Measurements from ENCODE around the gene TIMP3. TPM values are rescaled to one million over a fixed set of nuclear protein-coding genes. Genes with fewer than 3 reads are reported as not detected.

Gene TIMP3
- total RNA-seq, 1 experiment from 2014 or later, result 12.3 TPM

GRCh38 chr22:32841175-32841574, 39.7 kb downstream of the TIMP3 start:
- TF ChIP-seq CTCF (IDR thresholded peaks at IDR 0.05; ENCODE audit: unreplicated experiment), result no peak
- CTCF ChIA-PET, result no interaction called here
- Mint-ChIP-seq H3K27me3 (ENCODE audit: unreplicated experiment) (peaks cover 41% of the 10 kb centered on the region), H3K36me3 (ENCODE audit: insufficient read depth, unreplicated experiment) (no peaks in the 10 kb centered on the region), H3K4me3 (ENCODE audit: low read depth, unreplicated experiment) (no peak overlapping the region), H3K4me1 (ENCODE audit: low read depth, unreplicated experiment) (no peaks in the 10 kb centered on the region), H3K27ac (ENCODE audit: unreplicated experiment) (no peak overlapping the region), H3K9me3 (ENCODE audit: low read depth, unreplicated experiment) (no peaks in the 10 kb centered on the region)
- BruUV-seq (replicated peaks), result no TSS peak
- DNase-seq, result no peak
- intact Hi-C loops (cut with micrococcal nuclease; ENCODE audit: unreplicated experiment), result no loop called here

DNA sequence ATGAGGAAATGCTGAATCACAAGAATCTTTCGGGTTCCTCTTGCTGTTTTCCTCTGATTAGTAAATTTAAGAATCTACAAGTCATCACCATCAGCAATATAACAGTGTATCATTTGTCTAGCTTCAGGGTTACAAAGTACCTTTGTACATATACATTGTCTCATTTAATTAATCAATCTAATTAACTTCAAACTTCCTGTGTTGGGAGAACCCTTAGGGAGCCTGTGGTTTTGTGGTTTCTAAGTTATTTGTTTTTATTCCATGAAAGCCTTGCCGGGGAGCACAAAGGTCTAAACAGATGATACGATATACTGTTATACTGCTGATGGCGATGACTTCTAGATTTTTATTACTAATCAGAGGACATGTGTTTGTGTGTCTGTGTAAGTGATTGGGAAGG, 41.0 kb downstream of the TIMP3 start:
- Mint-ChIP-seq H3K27ac (ENCODE audit: unreplicated experiment) (no peak overlapping the region), H3K4me3 (ENCODE audit: low read depth, unreplicated experiment) (no peak overlapping the region), H3K27me3 (ENCODE audit: unreplicated experiment) (peaks cover 47% of the 10 kb centered on the region), H3K4me1 (ENCODE audit: low read depth, unreplicated experiment) (no peaks in the 10 kb centered on the region), H3K36me3 (ENCODE audit: insufficient read depth, unreplicated experiment) (no peaks in the 10 kb centered on the region), H3K9me3 (ENCODE audit: low read depth, unreplicated experiment) (no peaks in the 10 kb centered on the region)
- no peak for DNase-seq
- CTCF ChIA-PET, result interaction anchor here (0.5 kb wide), 1 partner anchor 121 kb away, joined by 3 read pairs; no protein-coding TSS in a partner anchor
- no TSS peak for BruUV-seq (replicated peaks)
- intact Hi-C loops (cut with micrococcal nuclease; ENCODE audit: unreplicated experiment), result no loop called here
- TF ChIP-seq CTCF (IDR thresholded peaks at IDR 0.05; ENCODE audit: unreplicated experiment), result no peak

DNA sequence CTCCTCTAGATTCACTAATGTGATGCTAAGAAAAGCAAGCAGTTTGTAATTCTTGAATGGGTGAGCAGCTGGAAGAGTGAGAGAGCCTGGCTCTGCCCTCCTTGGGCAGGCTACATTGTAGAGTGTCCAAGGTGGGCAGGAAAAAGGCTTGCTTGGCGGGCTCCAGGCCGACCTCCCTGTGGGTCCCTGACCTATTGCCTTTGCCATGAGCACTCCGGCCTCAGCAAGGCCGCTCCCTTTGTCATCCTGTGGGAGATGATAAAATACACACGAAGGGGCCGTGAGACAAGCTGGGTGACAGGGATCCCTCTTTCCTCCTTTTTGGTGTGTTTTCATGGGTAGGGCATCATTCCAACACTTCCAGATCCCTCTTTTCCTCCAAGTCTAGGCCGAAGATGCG, 41.8 kb downstream of the TIMP3 start:
- CTCF ChIA-PET, result interaction anchor here (0.6 kb wide), 1 partner anchor 192 kb away, joined by 3 read pairs; no protein-coding TSS in a partner anchor
- no peak overlapping the region for H3K4me3 Mint-ChIP-seq (ENCODE audit: low read depth, unreplicated experiment)
- intact Hi-C loops (cut with micrococcal nuclease; ENCODE audit: unreplicated experiment), result no loop called here
- H3K27me3 Mint-ChIP-seq (ENCODE audit: unreplicated experiment), result peaks cover 53% of the 10 kb centered on the region
- no peaks in the 10 kb centered on the region for H3K36me3 Mint-ChIP-seq (ENCODE audit: insufficient read depth, unreplicated experiment)
- H3K27ac Mint-ChIP-seq (ENCODE audit: unreplicated experiment), result no peak overlapping the region
- H3K9me3 Mint-ChIP-seq (ENCODE audit: low read depth, unreplicated experiment), result no peaks in the 10 kb centered on the region
- no peak for TF ChIP-seq CTCF (IDR thresholded peaks at IDR 0.05; ENCODE audit: unreplicated experiment)
- H3K4me1 Mint-ChIP-seq (ENCODE audit: low read depth, unreplicated experiment), result no peaks in the 10 kb centered on the region
- no TSS peak for BruUV-seq (replicated peaks)
- DNase-seq, result no peak

DNA sequence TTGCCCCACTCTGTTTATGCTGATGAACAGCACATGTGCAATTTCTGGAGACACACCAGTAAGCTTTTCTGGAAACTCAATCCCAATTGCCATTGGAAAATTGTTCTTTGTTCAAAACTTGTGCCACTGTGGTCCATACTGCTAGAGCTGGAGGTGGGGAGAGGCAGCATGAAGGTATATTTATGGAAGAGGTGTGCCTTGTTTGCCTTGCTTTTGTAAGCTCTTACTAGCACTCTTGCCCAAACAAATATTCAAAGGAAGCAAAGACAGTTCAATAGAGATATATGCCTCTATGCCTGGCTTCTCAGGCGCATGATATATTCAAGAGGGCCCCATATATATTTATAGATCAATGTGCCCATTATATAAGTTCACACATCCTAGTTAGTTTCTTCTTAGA, 42.7 kb downstream of the TIMP3 start:
- CTCF ChIA-PET, result interaction anchor here (0.6 kb wide), 1 partner anchor 55 kb away, joined by 9 read pairs; no protein-coding TSS in a partner anchor
- no peaks in the 10 kb centered on the region for H3K36me3 Mint-ChIP-seq (ENCODE audit: insufficient read depth, unreplicated experiment)
- H3K4me3 Mint-ChIP-seq (ENCODE audit: low read depth, unreplicated experiment), result no peak overlapping the region
- H3K27ac Mint-ChIP-seq (ENCODE audit: unreplicated experiment), result no peak overlapping the region
- no peak for DNase-seq
- BruUV-seq (replicated peaks), result no TSS peak
- intact Hi-C loops (cut with micrococcal nuclease; ENCODE audit: unreplicated experiment), result no loop called here
- H3K4me1 Mint-ChIP-seq (ENCODE audit: low read depth, unreplicated experiment), result no peaks in the 10 kb centered on the region
- H3K27me3 Mint-ChIP-seq (ENCODE audit: unreplicated experiment), result peaks cover 50% of the 10 kb centered on the region
- H3K9me3 Mint-ChIP-seq (ENCODE audit: low read depth, unreplicated experiment), result no peaks in the 10 kb centered on the region
- no peak for TF ChIP-seq CTCF (IDR thresholded peaks at IDR 0.05; ENCODE audit: unreplicated experiment)
